Prostate gland (tissue), 2 donors: ENCODE data around the gene UPK2.

Experiments
- POLR2A ChIP-seq: fragments of 450-650 bp; IDR thresholded peaks from one replicate; pipeline ENCODE4 v1.6.1; 2016; ENCODE audit warnings: antibody characterized with exemption, mild to moderate bottlenecking
- TF ChIP-seq, protein P1 (sequence below), 4 experiments: fragments of 200-600 bp in 2 of 4; fragments of 450-650 bp in 2 of 4; sonication (generic) in 2 of 4; IDR thresholded peaks; 1 replicate in 3 of 4; 2 replicates in 1 of 4; pipeline ENCODE4 v1.5.1; 2016 to 2019; ENCODE audit warnings: antibody characterized with exemption in 4 of 4, mild to moderate bottlenecking in 2 of 4, moderate library complexity in 2 of 4

DNA sequence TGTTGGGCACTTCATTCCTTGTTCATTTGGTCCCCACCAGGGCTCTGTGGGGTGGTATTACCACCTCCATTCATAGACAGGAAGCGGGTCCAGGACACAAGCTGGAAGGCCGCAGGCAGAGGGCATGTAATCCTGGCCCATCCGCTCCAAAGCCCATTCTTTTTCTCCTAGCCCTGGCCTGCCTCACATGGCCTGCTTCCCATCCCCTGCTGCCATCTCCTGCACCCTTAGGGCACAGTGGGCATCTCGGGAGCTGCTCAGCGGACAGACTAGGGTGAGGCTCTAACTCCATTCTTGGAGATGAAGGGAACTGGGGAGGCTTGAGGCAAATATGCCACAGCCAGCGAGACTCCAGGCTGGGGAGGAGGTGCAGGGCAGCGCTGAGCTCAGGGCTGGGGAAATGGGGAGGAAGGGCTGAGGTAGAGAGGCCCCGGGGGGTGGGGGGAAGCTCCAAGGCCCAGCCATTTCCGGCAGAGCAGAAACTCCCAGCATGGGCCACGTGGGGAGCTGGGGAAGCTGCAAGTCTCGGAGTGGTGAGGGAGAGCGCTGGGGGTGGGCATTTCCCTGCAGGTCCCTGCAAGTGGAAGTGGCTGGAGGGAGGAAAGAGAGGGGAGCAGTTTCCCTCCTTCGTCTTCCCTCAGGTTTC lies 16.0 kb upstream of the UPK2 start:
- TF ChIP-seq, protein P1, sequence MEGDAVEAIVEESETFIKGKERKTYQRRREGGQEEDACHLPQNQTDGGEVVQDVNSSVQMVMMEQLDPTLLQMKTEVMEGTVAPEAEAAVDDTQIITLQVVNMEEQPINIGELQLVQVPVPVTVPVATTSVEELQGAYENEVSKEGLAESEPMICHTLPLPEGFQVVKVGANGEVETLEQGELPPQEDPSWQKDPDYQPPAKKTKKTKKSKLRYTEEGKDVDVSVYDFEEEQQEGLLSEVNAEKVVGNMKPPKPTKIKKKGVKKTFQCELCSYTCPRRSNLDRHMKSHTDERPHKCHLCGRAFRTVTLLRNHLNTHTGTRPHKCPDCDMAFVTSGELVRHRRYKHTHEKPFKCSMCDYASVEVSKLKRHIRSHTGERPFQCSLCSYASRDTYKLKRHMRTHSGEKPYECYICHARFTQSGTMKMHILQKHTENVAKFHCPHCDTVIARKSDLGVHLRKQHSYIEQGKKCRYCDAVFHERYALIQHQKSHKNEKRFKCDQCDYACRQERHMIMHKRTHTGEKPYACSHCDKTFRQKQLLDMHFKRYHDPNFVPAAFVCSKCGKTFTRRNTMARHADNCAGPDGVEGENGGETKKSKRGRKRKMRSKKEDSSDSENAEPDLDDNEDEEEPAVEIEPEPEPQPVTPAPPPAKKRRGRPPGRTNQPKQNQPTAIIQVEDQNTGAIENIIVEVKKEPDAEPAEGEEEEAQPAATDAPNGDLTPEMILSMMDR (IDR thresholded peaks at IDR 0.05): no peak
- no peak for TF ChIP-seq POLR2A
